ENCODE measurements around the gene AKAP13.

The AKAP13 gene

GRCh38 chr15:85706779-85707518, 326.5 kb downstream of the AKAP13 start:
- no peak for DNase-seq (ENCODE audit: low spot score)

- DNase-seq (ENCODE audit: low spot score): no peak
Measured at GRCh38 chr15:85707519-85708338, 327.3 kb downstream of the AKAP13 start.

GRCh38 chr15:85708402-85708941, 328.1 kb downstream of the AKAP13 start:
- DNase-seq (ENCODE audit: low spot score): no peak

GRCh38 chr15:85709250-85709649, 328.8 kb downstream of the AKAP13 start:
- no peak for DNase-seq (ENCODE audit: low spot score)

- DNase-seq (ENCODE audit: low spot score): no peak
Measured at GRCh38 chr15:85710340-85710842, 330.0 kb downstream of the AKAP13 start.

GRCh38 chr15:85711580-85712192, 331.3 kb downstream of the AKAP13 start:
- no peak for DNase-seq (ENCODE audit: low spot score)

GRCh38 chr15:85716261-85716660, 335.9 kb downstream of the AKAP13 start:
- DNase-seq (ENCODE audit: low spot score): no peak

GRCh38 chr15:85717212-85717611, 336.8 kb downstream of the AKAP13 start:
- no peak for DNase-seq (ENCODE audit: low spot score)

GRCh38 chr15:85718271-85718971, 338.0 kb downstream of the AKAP13 start:
- DNase-seq (ENCODE audit: low spot score): no peak

- DNase-seq (ENCODE audit: low spot score): no peak
Measured at GRCh38 chr15:85718981-85719380, 338.6 kb downstream of the AKAP13 start.

- DNase-seq (ENCODE audit: low spot score): no peak
Measured at GRCh38 chr15:85722374-85723152, 342.2 kb downstream of the AKAP13 start.

- DNase-seq (ENCODE audit: low spot score): no peak
Measured at GRCh38 chr15:85723960-85724945, 343.9 kb downstream of the AKAP13 start.

- DNase-seq (ENCODE audit: low spot score): no peak
Measured at GRCh38 chr15:85725019-85725418, 344.6 kb downstream of the AKAP13 start.

- no peak for DNase-seq (ENCODE audit: low spot score)
Measured at GRCh38 chr15:85725564-85725963, 345.2 kb downstream of the AKAP13 start.

GRCh38 chr15:85726454-85726853, 346.1 kb downstream of the AKAP13 start:
- no peak for DNase-seq (ENCODE audit: low spot score)

- no peak for DNase-seq (ENCODE audit: low spot score)
Measured at GRCh38 chr15:85727068-85727467, 346.7 kb downstream of the AKAP13 start.

- peak; percentile 77 for DNase-seq (ENCODE audit: low spot score)
Measured at GRCh38 chr15:85730001-85730820, 349.8 kb downstream of the AKAP13 start.

- DNase-seq (ENCODE audit: low spot score): peak; percentile 21
Measured at GRCh38 chr15:85733416-85733815, 353.0 kb downstream of the AKAP13 start.

- DNase-seq (ENCODE audit: low spot score): no peak
Measured at GRCh38 chr15:85737061-85737460, 356.7 kb downstream of the AKAP13 start.
